ENCODE results near the gene NFATC1.
"Not testable (repeated sequence)": the region's sequence is repeated elsewhere in the genome, so short reads cannot be mapped to it uniquely, and the experiment has no call there.

NFATC1 gene

DNA sequence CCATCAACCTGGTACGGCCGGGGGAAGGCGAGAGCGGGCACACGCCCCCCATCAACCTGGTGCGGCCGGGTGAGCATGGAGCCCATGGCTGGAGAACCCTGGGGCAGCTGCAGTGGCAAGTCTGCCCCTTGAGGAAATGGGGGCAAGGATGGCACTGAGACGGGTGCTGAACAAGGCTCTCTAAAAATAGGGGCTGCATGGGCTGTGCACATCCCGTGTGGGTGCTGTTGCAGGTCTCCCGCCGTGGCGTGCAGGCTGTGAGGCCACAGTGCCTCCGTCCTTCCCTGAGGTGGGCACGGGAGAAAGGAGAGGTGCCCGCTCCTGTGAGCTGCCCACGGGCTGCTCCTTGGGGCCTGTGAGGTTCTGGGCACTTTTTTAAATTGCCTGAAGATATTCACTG is 99.2 kb downstream of the NFATC1 start:
- DNase-seq, result no peak

DNA sequence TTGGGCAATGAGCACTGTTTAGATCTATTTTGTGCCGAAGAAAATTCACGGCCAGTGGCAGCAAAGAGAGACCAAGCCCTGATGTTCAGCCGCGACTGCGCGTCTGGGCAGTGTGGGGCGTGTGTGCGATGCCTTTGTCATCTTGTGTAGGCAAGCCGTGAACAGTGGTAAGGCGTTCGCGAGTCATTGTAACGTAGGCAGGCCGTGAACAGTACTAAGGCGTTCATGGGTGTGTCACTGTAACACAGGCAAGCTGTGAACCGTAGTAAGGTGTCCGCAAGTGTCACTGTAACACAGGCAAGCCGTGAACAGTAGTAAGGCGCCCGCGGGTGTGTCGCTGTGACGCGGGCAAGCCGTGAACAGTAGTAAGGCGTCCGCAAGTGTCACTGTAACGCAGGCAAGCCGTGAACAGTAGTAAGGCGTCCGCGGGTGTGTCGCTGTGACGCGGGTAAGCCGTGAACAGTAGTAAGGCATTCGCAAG is 99.9 kb downstream of the NFATC1 start:
- DNase-seq, result no peak

DNA sequence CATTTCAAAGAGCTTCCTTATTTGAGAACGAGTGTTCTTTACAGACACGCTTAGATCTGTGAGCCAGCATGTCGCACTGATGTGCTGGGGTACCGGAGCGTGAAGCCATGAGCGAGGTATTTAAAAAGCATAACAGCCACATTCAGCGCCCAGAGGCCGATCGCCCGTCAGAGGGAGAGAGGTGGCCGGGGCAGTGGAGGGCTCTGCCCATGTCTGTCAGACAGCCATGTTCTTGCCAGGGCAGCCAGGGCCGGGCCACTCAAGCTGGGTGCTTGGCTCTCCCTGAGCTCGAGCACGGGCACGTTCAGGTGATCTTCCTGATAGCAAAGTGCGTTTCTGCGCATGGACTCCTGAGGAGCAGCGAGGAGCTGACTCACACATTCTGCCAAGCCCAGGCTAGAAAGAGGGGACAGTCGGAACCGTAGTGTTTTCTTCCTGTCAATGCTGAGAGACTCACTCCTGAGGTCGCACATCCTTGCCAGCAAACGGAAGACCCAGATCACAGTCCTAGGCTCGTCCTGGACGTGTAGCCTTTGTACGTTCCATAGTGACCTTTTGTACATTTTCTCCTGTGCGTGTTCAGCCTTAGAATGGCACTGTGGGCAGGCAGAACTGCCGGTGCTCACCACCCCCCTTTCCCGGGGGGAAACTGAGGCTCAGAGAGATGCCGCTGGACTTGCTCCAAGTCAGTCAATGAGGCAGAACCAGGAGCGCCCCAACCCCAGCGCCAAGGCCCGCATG is 100.7 kb downstream of the NFATC1 start:
- no peak for DNase-seq

DNA sequence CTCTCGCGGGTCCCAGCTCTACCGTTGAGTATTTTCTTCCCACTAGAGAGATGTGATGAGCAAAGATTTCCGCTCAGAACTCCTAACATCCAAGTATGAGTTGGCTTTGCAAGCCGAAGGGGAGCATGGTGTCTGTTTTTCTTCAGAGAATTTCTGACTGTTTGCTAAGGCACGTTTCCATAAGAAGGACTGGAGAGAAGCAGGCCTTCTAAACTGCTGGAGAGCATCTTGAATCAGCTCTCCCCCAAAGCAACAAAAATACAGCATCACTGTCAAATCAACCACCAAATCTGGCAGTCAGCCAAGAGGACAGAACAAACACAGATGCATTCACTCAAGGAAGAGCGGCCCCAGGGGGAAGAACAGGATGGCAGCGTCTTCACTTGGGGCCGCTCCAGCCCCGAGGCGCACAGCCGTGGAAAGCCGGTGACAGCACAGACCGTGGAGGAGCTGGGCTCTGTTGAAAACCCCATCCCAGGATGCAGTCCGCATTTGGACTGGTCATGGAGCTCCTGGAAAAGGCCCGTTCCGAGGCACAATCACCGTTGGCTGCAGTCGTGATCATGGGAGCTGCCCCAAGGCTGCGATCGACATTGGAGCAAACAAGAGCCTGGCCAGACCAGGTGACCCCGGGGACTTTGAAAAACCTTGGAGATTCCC is 101.4 kb downstream of the NFATC1 start:
- no peak for DNase-seq

GRCh38 chr18:79497638-79498081 is 101.9 kb downstream of the NFATC1 start:
- DNase-seq, result no peak

- DNase-seq, result no peak
Observed at GRCh38 chr18:79498662-79499061, 102.9 kb downstream of the NFATC1 start.

DNA sequence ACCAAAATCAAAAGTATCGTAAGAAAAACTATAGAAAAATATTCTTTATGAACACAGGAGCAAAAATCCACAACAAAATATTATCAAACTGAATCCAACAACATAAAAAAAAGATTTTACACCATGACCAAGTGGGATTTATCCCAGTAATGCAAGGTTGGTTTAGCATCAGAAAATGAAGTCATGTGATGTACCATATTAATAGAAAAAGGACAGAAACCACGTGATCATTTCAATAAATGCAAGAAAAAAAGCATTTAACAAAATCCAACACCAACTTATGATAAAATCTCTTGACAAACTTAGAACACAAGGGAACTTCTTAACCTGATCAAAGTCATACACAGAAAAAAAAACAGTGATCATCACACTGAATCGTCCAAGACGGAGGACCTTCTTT is 105.3 kb downstream of the NFATC1 start:
- no peak for DNase-seq

- no peak for DNase-seq
Observed at GRCh38 chr18:79502782-79503181, 107.1 kb downstream of the NFATC1 start.

DNA sequence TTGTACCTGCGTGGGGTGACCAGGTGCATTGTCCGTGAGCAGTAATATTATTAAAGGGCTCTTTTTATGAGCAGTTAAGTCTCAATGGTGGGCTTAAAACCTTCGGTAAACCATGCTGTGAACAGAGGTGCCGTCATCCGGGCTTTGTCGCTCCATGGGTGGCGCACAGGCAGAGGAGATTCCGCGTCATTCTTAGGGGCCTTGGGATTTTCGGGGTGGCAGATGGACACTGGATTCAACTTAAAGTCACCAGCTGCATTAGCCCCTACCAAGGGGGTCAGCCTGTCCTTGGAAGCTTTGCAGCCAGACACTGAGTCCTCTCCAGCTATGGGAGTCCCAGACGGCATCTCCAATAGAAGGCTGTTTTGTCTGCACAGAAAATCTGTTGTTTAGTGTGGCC is 107.7 kb downstream of the NFATC1 start:
- no peak for DNase-seq

- DNase-seq, result no peak
Observed at GRCh38 chr18:79504034-79504433, 108.3 kb downstream of the NFATC1 start.

DNA sequence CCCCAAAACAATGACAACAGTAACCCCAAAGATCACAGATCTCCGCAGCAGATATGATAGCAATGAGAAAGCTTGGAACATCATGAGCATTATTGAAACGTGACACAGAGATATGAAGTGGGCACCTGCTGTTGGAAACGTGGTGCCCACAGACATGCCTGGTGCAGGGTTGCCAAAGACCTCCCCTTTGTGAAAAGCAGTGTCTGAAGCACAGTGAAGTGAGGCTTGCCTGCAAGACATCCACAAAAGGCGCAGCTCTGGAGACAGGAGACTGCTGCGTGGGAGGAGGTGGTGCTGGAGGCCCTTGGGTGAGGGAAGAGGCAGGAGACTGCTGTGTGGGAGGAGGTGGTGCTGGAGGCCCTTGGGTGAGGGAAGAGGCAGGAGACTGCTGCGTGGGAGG is 108.8 kb downstream of the NFATC1 start:
- DNase-seq, result not testable (repeated sequence)

GRCh38 chr18:79505465-79505864 is 109.7 kb downstream of the NFATC1 start:
- DNase-seq, result not testable (repeated sequence)

- DNase-seq, result no peak
Observed at GRCh38 chr18:79506191-79507075, 110.7 kb downstream of the NFATC1 start.

DNA sequence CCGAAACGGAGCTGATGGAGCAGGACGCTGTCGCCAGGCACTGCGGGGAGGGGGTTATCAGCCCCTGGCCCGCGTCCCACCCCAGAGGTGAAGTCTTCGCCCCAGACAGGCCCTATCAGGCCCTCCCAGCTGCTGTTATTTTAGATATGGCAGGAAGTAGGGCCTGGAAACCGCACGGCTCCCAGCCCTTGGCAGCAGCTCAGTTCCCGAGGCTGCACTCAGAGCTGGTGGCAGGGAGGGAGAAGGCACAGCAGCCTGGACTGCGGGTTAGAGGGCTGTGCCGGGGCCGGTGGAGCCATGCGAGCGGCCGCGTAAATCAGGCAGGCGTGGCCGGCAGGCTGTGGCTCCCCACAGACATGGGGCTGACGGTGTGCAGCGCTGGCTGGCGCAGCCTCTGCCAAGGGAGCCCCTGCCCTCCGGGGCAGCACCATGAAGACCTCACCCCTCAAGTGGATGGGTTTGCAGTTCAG is 111.4 kb downstream of the NFATC1 start:
- no peak for DNase-seq

DNA sequence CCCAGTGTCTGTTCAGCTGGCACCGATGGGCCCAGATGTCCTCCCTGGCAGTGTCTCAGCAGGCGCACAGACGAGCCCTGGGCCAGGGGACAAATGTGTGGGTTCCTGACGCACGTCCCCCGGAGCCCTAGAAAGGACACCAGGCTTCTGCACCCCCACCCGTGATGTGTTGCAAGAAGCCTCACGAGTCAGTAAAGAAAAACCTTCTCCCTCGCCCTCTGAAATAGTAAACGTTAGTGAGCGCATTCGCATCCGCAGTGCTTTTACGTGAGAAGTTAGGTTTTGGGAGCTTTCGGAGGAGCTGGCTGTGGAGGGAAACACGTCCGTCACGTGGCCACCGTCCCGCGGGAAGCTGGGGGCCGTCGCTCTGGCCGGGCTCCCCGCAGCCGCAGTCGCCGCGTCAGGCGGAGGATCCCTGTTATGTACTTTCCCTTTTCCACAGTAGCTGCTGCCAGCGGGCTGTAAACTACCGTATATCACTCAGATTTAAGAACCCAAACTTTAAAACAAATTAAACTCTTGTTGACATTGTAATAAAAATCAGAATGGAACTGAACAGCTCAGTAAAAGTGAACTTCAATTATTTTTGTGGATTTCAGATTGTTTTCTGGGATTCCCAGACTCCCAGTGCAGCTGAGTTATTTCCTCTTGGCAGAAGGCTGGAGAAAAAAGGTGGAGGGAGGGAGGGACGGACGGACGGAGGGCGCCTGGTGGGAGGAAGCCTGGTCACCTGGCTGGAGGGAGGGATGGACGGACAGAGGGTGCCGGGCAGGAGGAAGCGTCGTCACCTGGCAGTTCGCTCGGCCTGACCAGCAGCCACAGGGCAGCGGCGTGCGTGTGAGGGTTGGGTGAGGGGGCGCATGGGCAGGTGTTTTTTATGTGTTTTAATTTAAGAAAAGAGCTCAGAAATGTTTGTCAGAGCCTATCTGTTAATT is 112.1 kb downstream of the NFATC1 start:
- no peak for DNase-seq

- no peak for DNase-seq
Observed at GRCh38 chr18:79508565-79509535, 113.1 kb downstream of the NFATC1 start.

- no peak for DNase-seq
Observed at GRCh38 chr18:79509536-79509930, 113.8 kb downstream of the NFATC1 start.

GRCh38 chr18:79510046-79510685 is 114.4 kb downstream of the NFATC1 start:
- DNase-seq, result no peak

DNA sequence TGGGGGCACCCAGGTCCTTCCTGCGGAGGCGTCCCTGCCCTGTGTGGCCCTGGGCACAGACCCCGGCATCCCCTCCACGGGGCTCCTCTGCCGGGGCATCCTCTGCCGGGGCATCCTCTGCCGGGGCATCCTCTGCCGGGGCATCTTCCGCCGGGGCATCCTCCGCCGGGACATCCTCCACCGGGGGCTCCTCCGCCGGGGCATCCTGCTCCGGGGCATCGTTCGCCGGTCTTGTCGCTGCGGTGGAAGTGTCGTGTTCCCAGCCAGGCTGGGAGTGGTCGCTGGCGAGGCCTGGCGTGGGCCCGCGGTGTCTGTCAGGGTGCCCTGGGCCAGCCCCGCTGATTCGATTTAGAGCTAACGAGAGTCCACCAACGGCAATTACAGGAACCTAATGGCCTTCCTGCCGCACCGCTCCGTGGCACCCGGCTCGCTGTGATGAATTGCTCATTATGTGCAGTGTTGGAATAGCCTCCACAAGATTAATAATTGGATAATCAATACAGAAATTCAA is 115.1 kb downstream of the NFATC1 start:
- DNase-seq, result no peak

DNA sequence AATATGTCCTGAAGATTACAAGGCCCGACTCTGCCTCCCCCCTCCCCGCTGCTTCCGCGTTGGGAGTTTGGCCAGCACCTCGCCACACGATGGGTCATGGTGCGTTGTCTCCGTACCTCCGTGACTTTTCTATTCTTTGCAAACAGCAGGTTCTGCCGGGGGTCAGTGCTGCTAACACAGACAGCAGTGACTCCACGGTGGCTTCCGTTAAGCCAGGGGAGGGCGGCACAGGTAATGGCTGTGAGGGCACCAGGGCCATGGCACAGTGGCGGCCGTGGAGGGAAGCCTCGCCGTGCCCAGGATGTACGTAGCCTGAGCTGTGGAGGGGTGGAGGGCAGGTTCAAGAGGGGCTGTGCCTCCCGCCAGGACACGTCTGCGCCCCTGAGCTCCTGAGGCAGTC is 115.5 kb downstream of the NFATC1 start:
- no peak for DNase-seq
